GM19193 (cell line): ENCODE measurements around the gene NUP42.

ENCODE experiments used
- POLR2A ChIP-seq: IDR thresholded peaks from 4 replicates; pipeline ENCODE4 v1.6.1; 2011; ENCODE audit not compliant: insufficient read depth, insufficient read length; ENCODE audit errors: extremely low read depth

The NUP42 gene

DNA sequence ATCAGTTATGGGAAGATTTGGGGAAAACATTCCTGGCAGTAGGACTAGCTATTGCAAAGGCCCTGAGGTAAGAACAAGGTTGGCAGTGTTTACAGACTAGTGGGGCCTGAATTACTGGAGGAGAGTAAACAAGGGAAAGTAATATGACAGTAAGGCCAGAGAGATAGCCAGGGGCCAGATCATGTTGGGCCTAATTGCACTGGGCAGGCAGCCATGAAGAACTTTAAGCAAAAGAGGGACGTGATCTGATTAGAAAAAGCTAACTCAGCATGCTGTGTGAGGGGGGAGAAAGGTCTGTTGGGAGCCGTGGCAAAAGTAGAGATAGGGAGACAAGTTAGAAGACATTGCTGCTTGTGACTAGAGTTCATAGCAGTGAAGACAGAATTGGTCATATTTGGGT lies 9.2 kb downstream of the NUP42 start:
- TF ChIP-seq POLR2A = no peak

DNA sequence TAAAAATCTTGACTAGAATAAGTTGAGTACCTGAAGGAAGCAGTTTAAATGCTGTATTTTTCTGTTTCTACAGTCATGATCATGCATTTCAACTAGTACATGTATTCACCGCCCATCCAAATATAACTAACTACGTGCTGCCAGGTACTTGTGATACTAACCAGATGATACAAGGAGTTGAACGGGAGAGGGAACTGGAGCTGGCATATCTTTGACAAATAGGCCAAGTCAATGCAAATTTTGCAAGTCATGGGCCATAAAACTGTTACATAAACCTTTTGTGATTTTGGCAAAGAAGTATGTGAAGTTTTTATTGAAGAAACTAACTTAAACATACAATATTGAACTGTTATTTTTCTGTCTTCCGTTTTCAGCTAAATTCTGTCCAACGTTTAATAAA lies 14.5 kb downstream of the NUP42 start:
- TF ChIP-seq POLR2A = no peak

DNA sequence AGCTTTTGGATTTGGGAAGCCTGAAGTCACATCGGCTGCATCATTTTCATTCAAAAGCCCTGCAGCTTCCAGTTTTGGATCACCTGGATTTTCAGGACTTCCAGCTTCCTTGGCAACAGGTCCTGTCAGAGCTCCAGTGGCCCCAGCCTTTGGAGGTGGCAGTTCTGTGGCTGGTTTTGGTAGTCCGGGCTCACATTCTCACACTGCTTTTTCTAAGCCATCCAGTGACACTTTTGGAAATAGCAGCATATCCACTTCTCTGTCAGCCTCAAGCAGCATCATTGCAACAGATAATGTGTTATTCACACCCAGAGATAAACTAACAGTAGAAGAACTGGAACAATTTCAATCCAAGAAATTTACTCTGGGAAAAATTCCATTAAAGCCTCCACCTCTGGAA lies 18.5 kb downstream of the NUP42 start:
- no peak for TF ChIP-seq POLR2A

DNA sequence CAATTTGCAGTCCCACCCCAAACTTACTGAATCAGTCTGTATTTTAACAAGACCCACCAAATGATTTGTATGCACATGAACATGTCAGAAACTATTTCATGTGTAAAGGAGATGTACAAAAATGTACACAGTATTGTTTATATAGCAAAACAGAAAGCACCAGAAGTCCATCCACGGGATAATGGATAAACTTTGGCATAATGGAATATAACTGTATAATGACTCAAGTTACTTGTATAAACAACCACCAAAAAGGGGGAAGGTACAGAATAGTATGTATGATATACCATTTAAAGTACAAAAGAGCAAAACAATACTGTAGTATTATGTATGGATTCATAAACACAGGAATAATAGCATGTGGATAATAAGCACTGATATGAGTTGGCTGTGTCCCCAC lies 22.4 kb downstream of the NUP42 start:
- TF ChIP-seq POLR2A = no peak

DNA sequence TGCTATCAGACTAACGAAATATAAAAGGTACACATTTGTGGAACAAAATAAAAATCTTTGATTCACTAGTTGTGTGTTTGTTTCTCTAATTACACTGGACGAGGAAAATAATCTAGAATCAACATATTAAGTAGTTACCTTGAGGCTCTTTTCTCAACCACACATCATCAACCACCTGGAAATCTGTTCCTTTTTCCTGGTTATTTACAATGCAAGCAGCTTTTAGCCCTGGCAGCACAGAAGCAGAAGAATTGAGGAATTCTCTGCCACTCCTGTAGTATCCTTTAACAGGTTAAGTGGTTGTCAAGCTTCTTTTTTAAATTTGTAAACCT lies 23.7 kb downstream of the NUP42 start:
- no peak for TF ChIP-seq POLR2A

DNA sequence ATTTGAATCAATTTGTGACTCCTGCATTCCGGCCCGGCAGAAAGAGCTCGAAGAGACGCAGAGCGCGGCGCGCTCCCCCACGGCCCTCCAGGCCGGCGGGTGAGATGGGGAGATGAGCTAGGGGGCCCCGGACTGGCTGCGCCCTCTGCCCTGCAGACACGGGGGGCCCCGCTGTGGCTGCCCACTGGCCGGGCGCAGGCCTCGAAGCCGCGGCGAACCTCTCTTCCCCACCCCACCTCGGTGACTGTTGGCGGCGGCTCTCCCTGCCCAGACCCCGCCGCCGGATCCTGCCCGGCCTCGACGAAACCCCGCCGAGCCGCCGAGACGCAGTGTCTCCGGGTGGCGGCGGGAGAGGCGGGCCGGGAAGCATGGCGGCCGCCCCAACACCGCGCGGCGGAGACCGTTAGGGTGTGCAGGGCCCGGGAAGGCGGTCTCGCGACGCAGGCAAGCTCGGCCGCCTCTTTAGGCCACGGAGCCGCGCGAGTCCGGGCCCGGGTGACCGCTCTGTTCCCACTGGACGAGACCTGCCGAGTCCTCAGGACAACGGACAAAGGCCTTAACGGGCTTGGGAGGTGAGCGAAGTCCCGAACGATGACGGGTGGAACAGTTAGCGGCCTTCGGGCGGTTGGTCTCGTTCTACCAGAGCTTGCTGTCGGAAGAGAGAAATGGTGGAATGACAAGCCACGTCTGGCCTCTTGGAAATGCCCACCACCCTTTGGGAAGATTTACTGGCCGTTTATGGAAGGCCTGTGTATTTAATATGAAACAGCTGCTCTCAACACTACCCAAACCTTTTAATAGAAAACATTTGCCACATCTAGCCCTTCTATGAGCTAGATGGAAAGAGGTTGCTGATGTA lies 24.3 kb downstream of the NUP42 start:
- TF ChIP-seq POLR2A = no peak

DNA sequence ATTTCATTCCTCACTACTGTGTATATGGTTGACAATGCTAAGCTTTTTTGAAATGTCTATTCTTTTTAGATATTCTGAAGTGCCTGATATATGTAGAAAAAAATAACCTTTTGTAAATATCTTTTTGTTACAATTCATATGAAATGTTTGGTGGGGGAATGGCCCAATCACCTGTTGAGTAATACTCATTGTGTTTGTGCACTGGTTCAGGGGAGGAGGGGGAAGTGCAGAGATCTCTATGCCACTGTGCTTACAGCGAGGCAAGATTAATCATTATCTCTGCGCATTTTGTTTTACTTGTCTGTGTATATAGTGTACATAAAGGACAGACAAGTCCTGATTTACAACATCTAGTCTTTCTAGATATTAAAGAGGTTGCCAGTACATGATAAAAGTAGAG lies 25.2 kb downstream of the NUP42 start:
- TF ChIP-seq POLR2A = no peak

DNA sequence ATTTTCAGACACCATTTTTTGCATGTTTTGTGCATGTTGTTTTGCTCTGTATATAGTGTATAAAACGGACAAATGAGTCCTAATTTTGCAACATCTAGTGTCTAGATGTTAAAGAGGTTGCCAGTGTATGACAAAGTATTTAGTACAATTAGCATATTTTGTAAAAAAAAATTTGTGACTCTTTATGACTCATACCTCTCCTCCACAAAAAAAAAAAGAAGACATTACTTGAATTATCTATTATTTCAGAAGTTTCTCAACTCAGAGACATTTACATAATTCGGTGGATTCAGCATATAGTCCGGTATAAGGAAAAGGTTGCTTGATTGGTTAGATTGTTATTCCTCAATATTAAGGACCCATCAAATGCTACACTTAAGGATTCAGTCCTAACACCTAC lies 26.0 kb downstream of the NUP42 start:
- TF ChIP-seq POLR2A = no peak

DNA sequence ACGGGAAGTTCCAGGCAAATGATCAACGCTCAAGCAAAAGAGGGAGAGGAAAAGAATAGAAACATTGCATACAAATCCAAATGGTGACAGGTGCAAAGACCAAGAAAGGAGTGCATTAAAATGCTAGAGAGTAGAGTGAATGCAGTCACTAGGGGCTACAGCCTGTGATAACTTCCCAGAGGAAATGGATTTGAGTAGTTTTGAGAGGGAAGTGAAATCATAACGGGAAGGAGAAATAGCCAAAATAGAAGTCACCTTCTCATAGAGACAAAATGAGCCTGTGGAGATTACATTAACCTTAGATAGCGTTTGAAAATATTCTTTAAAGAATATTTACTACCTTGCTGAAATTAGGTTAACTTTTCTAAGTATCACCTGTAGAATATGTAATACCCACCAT lies 26.5 kb downstream of the NUP42 start:
- TF ChIP-seq POLR2A = no peak

DNA sequence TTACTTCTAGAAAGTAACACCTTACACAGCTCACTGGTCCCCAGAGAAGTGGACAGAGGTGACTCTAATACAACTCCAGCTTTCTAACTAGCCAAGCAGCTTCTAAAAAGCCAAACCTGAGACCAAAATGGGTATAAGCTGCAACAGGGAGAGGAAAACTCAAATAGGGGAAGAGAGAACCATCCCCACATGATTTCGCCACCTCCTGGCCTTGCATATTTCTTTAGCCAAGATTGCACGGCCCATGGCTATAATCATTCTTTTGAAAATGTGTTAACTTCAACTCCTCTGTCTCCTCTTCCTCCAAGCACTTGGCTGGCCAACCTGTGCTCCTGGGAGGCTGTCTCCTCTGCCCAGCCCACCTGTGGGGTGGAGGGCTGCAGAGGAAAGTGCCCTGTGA lies 28.7 kb downstream of the NUP42 start:
- no peak for TF ChIP-seq POLR2A

DNA sequence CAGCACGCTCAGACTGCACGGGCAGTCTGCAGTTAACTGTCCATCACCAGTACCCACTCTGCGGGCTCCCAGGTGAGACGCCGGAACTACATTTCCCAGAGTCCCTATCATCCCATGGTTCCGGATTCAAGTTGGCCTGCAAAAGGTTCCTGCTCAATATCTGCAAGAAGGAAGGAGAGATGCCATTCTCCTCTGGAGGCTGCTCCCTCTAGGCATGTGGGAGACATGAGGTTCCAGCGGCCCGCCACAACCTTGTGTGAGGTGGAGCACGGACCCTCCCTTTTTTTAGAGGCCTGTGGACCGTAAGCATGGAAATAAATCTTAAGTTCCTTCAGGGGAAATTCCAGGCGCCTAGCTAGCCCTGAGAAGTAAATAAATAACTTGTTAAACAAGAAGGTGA lies 29.7 kb downstream of the NUP42 start:
- no peak for TF ChIP-seq POLR2A

DNA sequence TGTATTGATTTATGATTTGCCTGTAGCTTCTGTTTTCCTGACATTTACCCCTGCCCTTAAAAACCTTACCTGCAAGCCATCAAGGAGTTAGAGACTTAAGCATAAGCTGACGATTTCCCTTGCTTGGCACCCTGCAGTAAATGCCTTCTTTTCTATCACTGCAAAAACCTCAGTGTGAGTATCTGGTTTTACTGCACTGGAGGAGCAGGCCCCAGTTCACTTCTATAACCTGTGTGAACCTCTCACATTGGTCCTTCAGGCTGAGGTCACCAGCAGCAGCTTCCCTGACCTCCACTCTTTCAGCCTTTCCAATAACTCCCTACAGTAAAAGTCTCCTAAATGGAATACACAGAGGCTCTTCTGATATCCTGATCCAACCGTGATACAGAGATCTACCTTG lies 30.5 kb downstream of the NUP42 start:
- no peak for TF ChIP-seq POLR2A

DNA sequence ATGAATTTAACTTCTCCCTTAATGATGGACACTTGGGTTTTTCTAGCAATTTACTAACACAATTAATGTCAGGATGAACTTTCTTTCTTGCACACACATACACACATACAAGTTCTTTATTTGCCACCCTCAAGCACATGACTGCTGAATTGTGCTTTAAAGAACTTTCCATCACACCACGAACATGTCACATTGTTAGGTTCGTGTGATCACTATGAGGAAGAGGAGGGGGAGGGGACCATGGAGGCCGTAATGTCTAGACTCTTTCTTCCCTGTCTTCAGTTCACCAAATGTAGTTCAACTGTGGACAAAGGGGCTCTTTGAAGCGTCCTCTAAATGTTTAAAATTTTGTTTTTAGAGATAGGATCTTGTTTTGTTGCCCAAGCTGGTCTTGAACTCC lies 31.0 kb downstream of the NUP42 start:
- no peak for TF ChIP-seq POLR2A

DNA sequence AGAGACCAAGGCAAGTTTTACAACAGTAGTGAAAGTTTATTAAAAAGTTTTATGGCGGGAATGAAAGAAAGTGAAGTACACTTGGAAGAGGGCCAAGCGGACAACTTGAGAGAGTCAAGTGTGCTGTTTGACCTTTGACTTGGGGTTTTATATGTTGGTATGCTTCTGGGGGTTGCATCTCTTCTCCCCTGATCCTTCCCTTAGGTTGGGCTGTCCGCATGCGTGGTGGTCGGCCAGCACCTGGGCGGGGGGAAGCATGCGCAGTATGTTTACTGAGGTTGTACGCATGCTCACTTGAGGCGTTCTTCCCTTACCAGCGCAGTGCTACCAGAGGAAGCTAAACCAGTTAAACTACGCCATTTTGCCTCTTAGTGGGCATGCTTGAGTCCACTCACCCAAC lies 31.9 kb downstream of the NUP42 start:
- TF ChIP-seq POLR2A = no peak

DNA sequence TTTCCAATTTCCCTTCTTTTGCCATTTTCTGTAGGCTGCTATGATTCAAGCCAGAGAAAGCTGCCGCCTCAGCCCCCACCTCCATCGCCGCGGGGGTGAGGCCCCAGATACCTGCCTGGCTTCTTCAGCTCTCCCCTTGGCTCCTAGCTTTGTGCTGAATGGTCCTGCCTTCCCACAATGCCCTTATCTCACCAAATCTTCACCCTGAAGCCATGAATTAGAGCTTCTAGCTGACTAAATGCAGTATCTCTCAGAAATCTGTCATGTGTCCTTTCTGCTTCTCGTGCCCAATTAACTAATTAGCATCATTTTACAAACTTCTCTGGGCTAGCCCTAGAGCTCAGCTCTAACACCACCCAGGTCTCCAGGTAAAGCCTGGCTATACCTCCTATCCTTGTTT lies 32.6 kb downstream of the NUP42 start:
- TF ChIP-seq POLR2A = no peak

DNA sequence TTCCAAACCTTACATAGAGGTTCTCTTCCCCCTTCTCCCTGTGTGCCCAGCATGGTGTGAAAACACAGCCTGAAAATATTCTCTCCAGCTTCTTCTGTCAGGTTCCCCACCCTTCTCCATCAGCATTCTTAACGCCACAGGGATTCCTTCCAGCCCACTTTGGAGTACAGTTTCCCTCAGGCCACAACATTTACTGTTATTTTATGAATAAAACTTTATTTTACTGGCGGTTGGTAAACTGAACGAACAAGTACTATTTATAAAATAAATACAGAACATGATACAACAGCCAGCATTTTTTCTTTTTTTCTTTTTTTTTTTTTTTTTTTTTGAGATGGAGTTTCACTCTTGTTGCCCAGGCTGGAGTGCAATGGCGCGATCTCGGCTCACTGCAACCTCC lies 33.1 kb downstream of the NUP42 start:
- no peak for TF ChIP-seq POLR2A

DNA sequence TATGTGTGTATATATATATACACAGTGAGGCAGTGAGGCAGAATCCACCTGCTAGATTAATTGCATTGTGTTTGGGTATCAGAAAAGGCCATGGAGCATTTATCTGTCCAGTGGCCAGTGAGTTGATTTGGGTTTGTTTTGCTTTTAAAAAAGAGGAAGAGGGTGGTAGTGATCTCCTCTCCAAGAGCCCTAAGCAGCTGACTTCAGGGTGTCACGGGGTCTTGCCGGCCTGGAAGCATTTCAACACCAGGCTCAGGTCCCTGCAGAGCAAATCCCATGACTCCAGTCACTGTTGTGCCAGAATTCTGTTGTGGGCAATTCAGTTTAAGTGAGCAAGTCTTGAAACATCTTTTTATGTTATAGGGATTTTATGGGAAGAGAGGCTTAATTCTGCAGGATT lies 34.2 kb downstream of the NUP42 start:
- no peak for TF ChIP-seq POLR2A
